IPS DF 4.7 (cell line): ENCODE measurements around the gene HOXC4.
"Not testable (repeated sequence)": the region's sequence is repeated elsewhere in the genome, so short reads cannot be mapped to it uniquely, and the experiment has no call there.

ENCODE experiments used
- DNase-seq: peaks from one replicate; pipeline ENCODE4 v3.0.0-alpha.2; 2013; ENCODE audit warnings: low spot score; ENCODE audit errors: extremely low read depth

HOXC4 gene

GRCh38 chr12:54040148-54040494 is 13.5 kb upstream of the HOXC4 start:
- no peak for DNase-seq

GRCh38 chr12:54040648-54041047 is 13.0 kb upstream of the HOXC4 start:
- no peak for DNase-seq

GRCh38 chr12:54041097-54041690 is 12.4 kb upstream of the HOXC4 start:
- DNase-seq: no peak

GRCh38 chr12:54042033-54042432 is 11.6 kb upstream of the HOXC4 start:
- DNase-seq: not testable (repeated sequence)

GRCh38 chr12:54042970-54043853 is 10.4 kb upstream of the HOXC4 start:
- no peak for DNase-seq

- DNase-seq: no peak
These were observed 9.1 kb upstream of the HOXC4 start for GRCh38 chr12:54044425-54045103.

GRCh38 chr12:54045401-54045800 is 8.2 kb upstream of the HOXC4 start:
- DNase-seq: no peak

- DNase-seq: no peak
These were observed 7.6 kb upstream of the HOXC4 start for GRCh38 chr12:54045868-54046521.

GRCh38 chr12:54046809-54047159 is 6.9 kb upstream of the HOXC4 start:
- DNase-seq: no peak

GRCh38 chr12:54047160-54047963 is 6.3 kb upstream of the HOXC4 start:
- DNase-seq: no peak

- no peak for DNase-seq
These were observed 5.7 kb upstream of the HOXC4 start for GRCh38 chr12:54047964-54048303.

GRCh38 chr12:54048406-54049093 is 5.1 kb upstream of the HOXC4 start:
- DNase-seq: no peak

GRCh38 chr12:54049108-54049507 is 4.5 kb upstream of the HOXC4 start:
- no peak for DNase-seq

- DNase-seq: no peak
These were observed 3.2 kb upstream of the HOXC4 start for GRCh38 chr12:54050482-54050810.

GRCh38 chr12:54051026-54051842 is 2.4 kb upstream of the HOXC4 start:
- no peak for DNase-seq

GRCh38 chr12:54051874-54052437 is 1.7 kb upstream of the HOXC4 start:
- no peak for DNase-seq

- DNase-seq: no peak
These were observed 1.1 kb upstream of the HOXC4 start for GRCh38 chr12:54052438-54053002.

- no peak for DNase-seq
These were observed 458 bp upstream of the HOXC4 start for GRCh38 chr12:54053003-54053750.

- DNase-seq: no peak
These were observed 1.1 kb downstream of the HOXC4 start for GRCh38 chr12:54054742-54055194.
